Glomerular visceral epithelial cell (primary cell): ENCODE results near the gene GALNT11.

ENCODE experiments used
- DNase-seq: peaks from one replicate; pipeline ENCODE4 v3.0.0-alpha.2; 2016; ENCODE audit errors: extremely low spot score

The GALNT11 gene

DNA sequence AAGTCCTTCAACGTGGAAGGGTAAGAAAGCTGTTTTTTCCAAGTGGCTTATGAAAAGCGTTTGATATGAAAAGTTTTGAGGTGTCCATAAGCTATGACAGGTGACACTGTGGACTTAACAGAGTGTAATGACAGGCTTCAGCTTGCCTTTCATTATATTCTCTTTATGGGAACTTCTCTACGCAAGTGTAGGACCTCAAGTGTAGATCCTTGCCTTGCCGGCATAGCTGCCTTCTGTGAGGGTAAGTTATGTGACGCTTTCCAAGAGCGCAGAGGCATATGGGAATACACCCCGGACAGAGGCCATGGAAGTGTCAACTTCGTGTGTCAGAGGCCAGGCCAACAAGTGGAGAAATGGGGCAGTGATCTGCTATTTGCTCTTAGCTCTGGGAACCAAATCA lies 91.9 kb downstream of the GALNT11 start:
- no peak for DNase-seq

- DNase-seq = no peak
Measured at GRCh38 chr7:152120210-152120609, 94.7 kb downstream of the GALNT11 start.

DNA sequence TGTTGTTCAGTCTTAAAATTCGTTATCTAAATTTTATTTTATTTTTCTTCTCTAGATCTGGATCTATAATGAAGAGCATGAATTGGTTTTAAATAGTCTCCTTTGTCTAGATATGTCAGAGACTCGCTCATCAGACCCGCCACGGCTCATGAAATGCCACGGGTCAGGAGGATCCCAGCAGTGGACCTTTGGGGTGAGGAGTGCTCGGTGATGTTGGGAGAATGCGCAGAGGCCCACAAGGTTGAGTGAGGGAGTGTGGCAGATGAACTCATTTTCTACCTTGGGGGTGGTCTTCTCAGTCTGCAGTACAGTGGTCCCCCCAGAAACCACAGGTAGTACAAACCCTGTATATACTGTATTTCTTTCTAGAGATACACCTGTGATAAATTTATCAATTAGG lies 95.3 kb downstream of the GALNT11 start:
- no peak for DNase-seq

DNA sequence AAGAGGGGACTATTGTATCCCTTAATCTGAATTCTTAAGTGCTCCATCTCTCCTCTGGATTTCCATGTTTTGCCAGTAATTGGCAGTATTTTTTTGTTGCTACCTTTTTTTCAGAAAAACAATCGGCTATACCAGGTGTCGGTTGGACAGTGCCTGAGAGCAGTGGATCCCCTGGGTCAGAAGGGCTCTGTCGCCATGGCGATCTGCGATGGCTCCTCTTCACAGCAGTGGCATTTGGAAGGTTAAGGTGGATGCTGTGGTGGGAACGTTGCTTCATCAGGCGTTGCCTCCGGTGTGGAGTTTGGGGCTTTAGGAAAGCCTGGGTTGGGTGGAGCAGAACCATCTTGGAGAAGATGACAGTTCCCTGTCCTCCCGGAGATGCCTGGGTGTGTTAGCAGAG lies 96.0 kb downstream of the GALNT11 start:
- no peak for DNase-seq

GRCh38 chr7:152122540-152122939 lies 97.1 kb downstream of the GALNT11 start:
- DNase-seq = no peak

- DNase-seq = no peak
Measured at GRCh38 chr7:152126741-152127140, 101.3 kb downstream of the GALNT11 start.

DNA sequence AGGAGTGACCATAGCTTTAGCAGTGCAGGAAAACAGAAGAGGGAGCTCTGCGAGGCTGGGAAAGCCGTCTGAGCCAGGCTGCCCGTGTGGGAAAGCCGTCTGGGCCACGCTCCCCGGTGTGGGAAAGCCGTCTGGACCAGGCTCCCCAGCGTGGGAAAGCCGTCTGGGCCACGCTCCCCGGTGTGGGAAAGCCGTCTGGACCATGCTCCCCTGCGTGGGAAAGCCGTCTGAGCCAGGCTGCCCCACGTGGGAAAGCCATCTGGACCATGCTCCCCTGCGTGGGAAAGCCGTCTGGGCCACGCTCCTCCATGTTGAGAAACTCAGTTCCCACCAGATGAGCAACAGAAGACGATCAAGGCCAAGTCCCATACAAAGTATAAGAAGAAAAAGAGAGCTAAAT lies 101.8 kb downstream of the GALNT11 start:
- no peak for DNase-seq

- no peak for DNase-seq
Measured at GRCh38 chr7:152128252-152128651, 102.8 kb downstream of the GALNT11 start.

DNA sequence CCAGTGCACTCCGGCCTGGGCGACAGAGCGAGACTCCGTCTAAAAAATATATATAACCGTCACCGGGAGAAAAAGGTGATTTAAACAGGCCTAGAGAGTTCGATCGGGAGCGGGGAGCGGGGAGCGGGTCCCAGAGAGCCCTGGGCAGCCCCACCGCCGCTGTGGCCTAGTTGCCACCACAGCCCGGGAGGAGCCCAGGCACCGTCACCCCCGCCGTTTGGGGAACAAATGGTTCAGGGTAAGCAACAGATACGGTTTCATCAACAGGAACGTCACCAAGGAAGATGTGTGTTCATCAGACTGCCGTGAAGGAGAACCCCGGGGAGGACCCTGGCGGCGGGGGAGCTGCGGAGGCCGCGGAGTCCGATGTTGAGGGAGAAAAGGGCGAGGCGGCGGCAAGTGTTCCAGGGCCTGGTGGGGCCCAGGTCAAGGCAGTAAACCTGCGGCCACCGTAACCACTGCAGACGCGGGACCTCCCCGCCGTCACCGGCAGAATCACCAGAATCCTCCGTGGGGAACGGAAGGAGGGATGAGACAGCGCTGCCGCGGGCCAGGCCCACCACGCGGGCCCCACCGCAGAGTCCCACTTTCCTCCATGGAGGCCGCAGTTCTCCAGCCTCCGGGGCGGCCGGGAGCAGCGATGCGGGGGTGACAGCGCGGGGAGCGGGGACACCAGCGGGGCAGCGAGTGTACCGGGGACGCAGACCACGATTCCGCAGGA lies 103.4 kb downstream of the GALNT11 start:
- DNase-seq = no peak

DNA sequence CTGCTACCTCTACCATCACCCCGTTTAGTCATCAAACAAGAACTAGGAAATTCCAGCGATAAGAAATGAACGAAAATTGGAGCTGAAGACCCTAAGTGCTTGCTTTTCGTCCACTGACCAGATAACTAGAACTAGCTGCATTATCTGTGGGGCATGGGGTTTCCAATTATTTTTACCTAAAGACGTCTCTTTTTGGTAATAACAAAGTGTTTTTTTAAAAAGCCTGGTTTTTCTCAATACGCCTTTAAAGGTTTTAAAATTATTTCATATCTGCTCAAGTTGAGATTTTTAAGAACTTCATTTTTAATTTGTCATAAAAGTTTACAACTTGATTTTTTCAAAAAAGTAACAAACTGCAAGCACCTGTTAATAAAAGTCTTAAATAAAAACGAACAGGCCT lies 104.2 kb downstream of the GALNT11 start:
- no peak for DNase-seq

DNA sequence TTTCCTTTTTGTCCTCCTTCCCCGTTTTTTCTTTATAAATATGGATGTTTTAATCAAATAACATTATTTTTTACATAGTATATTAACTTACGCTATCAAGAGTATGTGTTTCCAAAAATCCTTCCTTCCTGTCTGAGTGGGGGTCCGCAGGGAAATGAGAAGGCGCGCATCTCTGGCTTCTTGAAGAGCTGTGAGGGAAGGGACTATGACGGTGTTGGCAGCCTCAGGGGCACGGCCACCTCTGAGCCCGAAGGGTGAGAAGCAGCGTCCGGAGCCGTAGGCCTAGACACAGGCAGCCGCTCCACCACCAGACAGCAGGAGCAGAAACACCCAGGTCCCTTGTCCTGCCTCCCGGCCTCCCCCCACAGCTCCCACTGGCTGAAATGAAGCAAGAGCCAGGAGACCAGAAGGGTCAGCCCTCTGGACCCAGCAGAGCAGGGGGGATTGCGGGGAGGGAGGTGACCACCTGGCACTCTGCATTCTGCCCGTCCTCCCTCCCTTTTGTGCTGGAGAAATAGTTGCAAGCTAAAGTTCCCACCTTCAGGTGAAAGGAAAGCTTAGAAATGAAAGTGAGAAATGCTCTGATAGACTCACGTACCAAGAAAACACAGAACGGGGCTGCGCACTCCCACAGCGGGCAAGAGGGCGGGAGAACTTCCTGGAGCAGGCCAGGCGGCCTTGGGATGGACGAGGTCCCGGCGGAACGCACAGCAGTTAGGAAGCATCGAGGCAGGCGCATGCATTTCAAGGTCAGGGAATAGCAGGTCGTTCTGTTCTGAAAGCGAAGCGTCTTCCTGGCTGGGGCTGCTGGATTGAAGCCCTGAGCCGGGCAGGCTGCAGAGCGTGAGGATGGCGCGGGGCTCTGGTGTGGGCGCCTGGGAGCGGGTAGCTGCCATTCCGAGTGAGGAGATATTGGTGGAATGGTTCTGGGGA lies 105.5 kb downstream of the GALNT11 start:
- DNase-seq = no peak

DNA sequence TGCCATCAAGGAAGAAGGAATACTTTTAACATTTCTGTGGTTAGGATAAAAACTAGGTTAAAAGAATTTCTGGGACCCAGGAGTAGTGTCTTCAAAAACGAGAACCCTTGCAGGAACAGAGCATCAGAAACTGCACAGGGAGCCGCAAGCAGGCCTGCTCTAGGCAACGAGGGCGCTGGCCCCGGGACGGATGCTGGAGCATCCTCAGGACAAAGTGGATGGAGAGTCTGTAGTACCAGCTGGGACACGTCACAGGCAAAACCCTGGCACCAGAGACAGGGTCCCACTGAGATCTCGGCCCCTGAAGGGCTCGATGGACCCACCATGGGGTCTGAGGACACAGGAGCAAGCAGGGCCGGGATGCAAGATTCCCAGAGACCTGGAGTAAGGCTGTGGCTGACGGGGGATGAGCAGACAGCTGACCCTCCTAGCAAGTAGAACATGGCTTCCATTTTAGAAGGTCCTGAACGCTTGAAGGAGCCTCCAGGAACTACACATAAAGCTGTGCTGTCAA lies 106.6 kb downstream of the GALNT11 start:
- DNase-seq = no peak

GRCh38 chr7:152132812-152133211 lies 107.3 kb downstream of the GALNT11 start:
- DNase-seq = no peak

DNA sequence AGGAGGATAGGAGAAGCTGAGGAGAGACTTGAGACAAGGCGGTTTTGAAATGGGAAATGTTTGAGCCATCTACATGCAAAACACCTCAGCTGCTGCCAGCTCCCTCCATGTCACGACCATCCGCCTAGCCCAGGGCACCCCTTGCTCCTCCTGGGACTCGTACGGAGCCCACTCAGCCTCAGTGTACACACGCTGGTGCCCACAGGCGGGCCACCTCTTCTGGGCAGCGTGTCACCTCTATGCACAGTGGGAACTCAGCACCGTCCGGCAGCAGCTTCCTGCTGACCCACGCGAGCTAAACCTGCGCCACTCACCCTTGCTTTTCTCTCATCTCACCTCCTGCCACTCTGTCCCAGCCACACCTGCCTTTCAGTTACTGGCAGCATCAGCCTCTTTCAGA lies 108.3 kb downstream of the GALNT11 start:
- no peak for DNase-seq

GRCh38 chr7:152136686-152137085 lies 111.2 kb downstream of the GALNT11 start:
- no peak for DNase-seq

- no peak for DNase-seq
Measured at GRCh38 chr7:152137476-152138025, 112.1 kb downstream of the GALNT11 start.

DNA sequence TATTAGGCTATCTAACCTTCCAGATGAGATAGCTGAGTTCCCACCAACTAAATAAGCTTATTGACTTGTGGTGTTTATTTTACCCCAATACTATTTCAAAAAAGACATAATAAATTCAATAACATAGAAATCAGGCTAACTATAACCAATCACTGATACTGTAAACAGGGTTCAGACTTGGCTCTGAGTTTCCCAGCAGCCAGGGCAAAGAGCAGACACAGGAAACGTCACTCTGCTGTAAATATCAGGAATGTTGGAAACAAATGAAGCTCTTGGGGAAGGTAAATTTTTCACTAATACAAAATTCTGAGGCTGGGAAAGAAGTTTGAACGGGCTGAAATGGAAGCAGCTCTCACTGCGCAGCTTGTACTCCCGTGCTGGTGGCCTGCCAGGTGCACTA lies 114.6 kb downstream of the GALNT11 start:
- DNase-seq = no peak

DNA sequence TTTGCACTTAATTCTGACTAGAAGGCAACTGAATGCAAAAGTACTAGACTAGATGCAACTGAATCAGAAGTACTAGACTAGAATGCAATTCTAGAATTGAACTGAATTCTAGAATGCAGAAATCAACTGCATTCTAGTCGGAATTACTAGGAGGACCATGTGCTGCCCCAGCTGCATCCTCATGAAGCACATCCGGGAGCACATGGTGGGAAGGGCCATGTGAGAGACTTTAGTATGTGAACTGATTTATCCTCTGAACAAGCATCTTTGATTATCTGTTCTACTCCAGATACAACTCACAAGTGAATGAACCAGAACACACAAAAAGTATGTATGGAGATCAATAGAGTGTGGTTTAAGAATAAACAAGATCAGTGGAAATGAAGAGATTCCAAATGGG lies 115.1 kb downstream of the GALNT11 start:
- DNase-seq = no peak

DNA sequence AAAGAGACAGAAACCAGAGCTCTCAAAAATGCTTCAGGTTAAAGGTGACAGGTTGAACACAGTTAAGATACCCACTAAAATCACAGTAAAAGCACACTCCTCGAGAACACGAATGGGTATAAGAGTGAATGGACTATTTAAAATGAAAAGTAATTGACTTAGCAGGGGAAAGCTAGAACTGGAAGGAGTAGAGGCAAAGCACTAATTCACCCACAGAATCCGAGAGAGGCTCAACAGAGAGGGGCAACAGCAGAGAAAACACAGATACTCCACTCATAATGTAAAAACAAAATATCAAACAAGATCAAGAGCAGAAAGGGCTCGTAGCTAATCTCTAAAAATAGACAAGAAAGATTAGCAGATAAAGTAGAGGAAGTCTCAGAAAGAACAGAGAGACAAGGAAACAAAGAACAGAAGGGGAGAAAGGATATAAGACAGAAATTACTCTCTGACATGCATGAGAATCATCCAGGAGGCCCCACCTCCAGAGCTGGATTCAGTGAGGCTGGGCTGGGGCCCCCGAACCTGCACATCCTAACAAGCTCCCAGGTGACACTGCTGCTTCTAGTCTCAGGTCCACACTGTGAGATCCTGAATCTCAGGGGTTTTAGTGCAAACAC lies 117.6 kb downstream of the GALNT11 start:
- no peak for DNase-seq

DNA sequence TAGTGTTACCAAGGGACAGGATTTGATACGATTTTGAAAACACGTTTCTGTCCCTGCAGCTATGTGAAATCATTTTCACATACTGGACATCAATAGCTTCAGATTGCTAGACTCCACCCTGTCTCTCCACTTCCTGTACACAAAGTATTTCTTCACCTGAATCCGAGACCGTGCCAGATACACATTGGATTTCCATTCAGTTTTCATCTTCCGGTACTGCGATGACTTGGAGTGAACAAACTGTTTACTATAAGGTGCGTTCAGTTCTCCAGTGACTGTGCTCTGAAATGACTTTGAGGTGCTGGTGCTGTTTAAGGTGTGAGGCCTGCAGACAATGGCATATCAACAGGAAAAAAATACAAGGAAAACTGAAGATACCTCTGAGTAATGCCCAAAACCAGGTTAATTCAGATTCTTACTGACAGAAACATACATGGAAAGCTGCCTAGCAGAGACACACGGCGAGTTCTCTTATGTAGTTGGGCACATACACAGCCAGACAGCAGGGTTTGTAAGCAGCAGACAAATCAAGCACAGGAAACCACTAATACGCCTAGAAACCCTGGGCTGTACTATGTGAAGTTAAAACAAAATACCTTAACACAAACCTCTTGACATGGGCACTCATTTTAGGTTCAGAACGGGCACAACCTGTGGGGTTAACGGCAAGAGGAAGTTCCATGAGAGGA lies 119.2 kb downstream of the GALNT11 start:
- DNase-seq = no peak

DNA sequence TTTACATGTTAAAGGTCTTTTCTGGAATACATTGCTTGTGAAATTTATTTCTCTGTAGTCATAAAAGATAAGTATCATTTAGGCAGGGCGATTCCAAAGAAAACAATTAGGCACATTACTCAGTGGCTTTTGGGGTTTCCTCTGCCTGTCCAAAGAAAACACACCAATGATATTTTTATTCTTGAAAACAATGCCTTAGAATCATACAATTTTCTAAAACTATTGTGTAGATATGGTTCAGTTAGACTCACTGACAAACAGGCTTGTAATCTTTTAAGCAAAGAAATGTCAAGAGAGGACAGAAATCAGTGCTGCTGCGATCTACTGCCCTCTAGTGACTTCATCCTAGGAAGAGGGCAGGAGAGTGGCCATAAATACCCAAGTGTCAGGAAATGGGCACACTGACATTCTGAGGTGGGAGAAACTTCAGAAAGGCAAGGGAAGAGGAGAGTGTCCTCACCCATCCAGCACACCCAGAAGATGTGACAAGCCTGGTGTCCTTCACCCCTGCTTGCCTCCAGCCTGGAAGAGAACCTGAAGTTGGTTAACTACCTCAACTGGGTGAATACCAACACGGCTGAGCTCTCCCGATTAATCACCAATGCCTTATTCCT lies 120.5 kb downstream of the GALNT11 start:
- peak; percentile 43 for DNase-seq
